B cell (primary cell): Measurements from ENCODE around the gene ASPG. TPM values are rescaled to one million over a fixed set of nuclear protein-coding genes. Genes with fewer than 3 reads are reported as not detected.

Experiments
- ATAC-seq: fragments of 200-7000 bp; cut with Tn5 transposase; one replicate; pipeline ENCODE4 v1.10.0; 2021; ENCODE audit warnings: low read depth, mild to moderate bottlenecking, moderate number of reproducible peaks, moderate library complexity
- CTCF ChIA-PET: fragments of 350-600 bp; sonication (Branson Sonifier 250); formaldehyde crosslinking; loops from one replicate; lab custom pipeline; 2021; ENCODE audit warnings: antibody characterized with exemption, inconsistent platforms; lab: Charles Lee
- POLR2A ChIA-PET: fragments of 350-600 bp; sonication (Branson Sonifier 250); formaldehyde crosslinking; loops from one replicate; lab custom pipeline; 2021; ENCODE audit warnings: antibody characterized with exemption; lab: Charles Lee
- DNase-seq: peaks from one replicate; pipeline ENCODE4 v3.0.0; 2013
- H2AFZ ChIP-seq: 2 replicates; pipeline ENCODE4 v1.6.1; 2012; ENCODE audit warnings: mild to moderate bottlenecking, low read depth, low read length; ENCODE audit not compliant: insufficient read depth, poor library complexity, severe bottlenecking
- H3K27ac ChIP-seq, 2 donors: 1 replicate in 1 of 2; 2 replicates in 1 of 2; pipeline ENCODE4 v1.5.1; 2012 to 2013; ENCODE audit warnings: low read length in 2 of 2, mild to moderate bottlenecking in 2 of 2, moderate library complexity in 1 of 2
- H3K27me3 ChIP-seq, 4 experiments: fragments of 200-600 bp in 1 of 4; sonication (generic) in 1 of 4; replicated peaks in 1 of 4; 1 replicate in 2 of 4; 2 replicates in 2 of 4; pipeline versions ENCODE4 v1.6.1 to v1.7.0; 2013 to 2016; ENCODE audit warnings: low read length in 3 of 4, mild to moderate bottlenecking in 2 of 4, mixed read lengths in 1 of 4, moderate library complexity in 1 of 4; ENCODE audit not compliant: insufficient read depth in 4 of 4, control insufficient read depth in 3 of 4; ENCODE audit errors: control extremely low read depth in 1 of 4
- H3K36me3 ChIP-seq, 2 experiments: replicated peaks in 1 of 2; 1 replicate in 1 of 2; 2 replicates in 1 of 2; pipeline versions ENCODE4 v1.6.1 to v1.7.1; 2013; ENCODE audit warnings: low read length in 1 of 2; ENCODE audit not compliant: insufficient read depth in 2 of 2, control insufficient read depth in 1 of 2; ENCODE audit errors: control extremely low read depth in 1 of 2, extremely low read depth in 1 of 2
- H3K4me1 ChIP-seq, 2 donors: fragments of 200-600 bp in 1 of 2; sonication (generic) in 1 of 2; 1 replicate in 1 of 2; 2 replicates in 1 of 2; pipeline versions ENCODE4 v1.5.1 to v1.6.1; 2013 to 2017; ENCODE audit warnings: low read length in 2 of 2; ENCODE audit not compliant: control insufficient read depth in 2 of 2, insufficient read depth in 2 of 2
- H3K4me2 ChIP-seq: replicated peaks from 2 replicates; pipeline ENCODE3; 2012; ENCODE audit warnings: mild to moderate bottlenecking, low read depth, low read length; ENCODE audit not compliant: poor library complexity, severe bottlenecking
- H3K4me3 ChIP-seq, 5 experiments: fragments of 200-600 bp in 1 of 5; sonication (generic) in 1 of 5; 1 replicate in 3 of 5; 2 replicates in 2 of 5; pipeline versions ENCODE4 v1.5.1 to v1.7.0; 2011 to 2016; ENCODE audit warnings: low read length in 4 of 5, mild to moderate bottlenecking in 4 of 5, low read depth in 2 of 5, control low read depth in 1 of 5, moderate library complexity in 1 of 5; ENCODE audit not compliant: insufficient read depth in 1 of 5; ENCODE audit errors: control extremely low read depth in 1 of 5, extremely low read depth in 1 of 5
- H3K79me2 ChIP-seq: fragments of 200-600 bp; sonication (generic); one replicate; pipeline ENCODE4 v1.6.0; 2016; ENCODE audit warnings: low read length; ENCODE audit not compliant: control insufficient read depth, insufficient read depth
- H3K9ac ChIP-seq: fragments of 200-600 bp; sonication (generic); 2 replicates; pipeline ENCODE4 v1.6.1; 2017; ENCODE audit warnings: mild to moderate bottlenecking, low read length, moderate library complexity
- H3K9me3 ChIP-seq, 3 donors: one replicate each; pipeline versions ENCODE4 v1.6.1 to v1.7.1; 2013; ENCODE audit warnings: low read length in 2 of 3; ENCODE audit not compliant: control insufficient read depth in 2 of 3, insufficient read depth in 1 of 3; ENCODE audit errors: control extremely low read depth in 1 of 3
- H4K20me1 ChIP-seq: 2 replicates; pipeline ENCODE4 v1.6.0; 2012; ENCODE audit warnings: mild to moderate bottlenecking, low read length; ENCODE audit not compliant: insufficient read depth, control insufficient read depth, poor library complexity, severe bottlenecking
- H3K27ac Mint-ChIP-seq: one replicate; pipeline ENCODE4 v1.8.0; 2021; ENCODE audit warnings: mixed read lengths
- H3K27me3 Mint-ChIP-seq: one replicate; pipeline ENCODE4 v1.8.0; 2021; ENCODE audit warnings: mixed read lengths
- H3K4me1 Mint-ChIP-seq: one replicate; pipeline ENCODE4 v1.8.0; 2021; ENCODE audit warnings: mixed read lengths
- H3K4me3 Mint-ChIP-seq: one replicate; pipeline ENCODE4 v1.8.0; 2021; ENCODE audit warnings: mixed read lengths
- H3K9me3 Mint-ChIP-seq: one replicate; pipeline ENCODE4 v1.8.0; 2022; ENCODE audit warnings: mixed read lengths; ENCODE audit not compliant: insufficient read depth
- CTCF ChIP-seq: fragments of 200-600 bp; IDR thresholded peaks from one replicate; pipeline ENCODE4 v1.8.0; 2022; ENCODE audit warnings: antibody characterized with exemption, mild to moderate bottlenecking
- EZH2 ChIP-seq: IDR thresholded peaks from 2 replicates; pipeline ENCODE4 v1.6.1; 2012; ENCODE audit warnings: borderline replicate concordance, low read depth, mild to moderate bottlenecking, moderate library complexity, low read length; ENCODE audit not compliant: insufficient read depth, poor library complexity, severe bottlenecking
- WGBS: methylation state at CpG from one replicate; pipeline ENCODE4 v1.1.5; 2013; ENCODE audit warnings: missing lambda C conversion rate; ENCODE audit not compliant: insufficient coverage; 5-methylcytosine and 5-hydroxymethylcytosine counted together
- intact Hi-C: fragments of 100-400 bp; cut with micrococcal nuclease; formaldehyde crosslinking; loops from one replicate; pipeline ENCODE4 v1.10.0; 2022
- polyA plus RNA-seq: library from polyadenylated mRNA; depleted of rRNA; stranded (reverse); fragments of >200 nt; gene quantifications from 2 replicates; pipeline ENCODE4 v1.2.3, GENCODE V29; 2012
- total RNA-seq, 2 donors: library from RNA; stranded (reverse); fragments of 120-200 nt in 1 of 2; gene quantifications; 1 replicate in 1 of 2; 2 replicates in 1 of 2; pipeline versions ENCODE4 v1.2.3 to v1.2.4, GENCODE V29; 2013 to 2022

Gene ASPG
- total and polyA plus RNA-seq, 2 donors (not counting 1 experiment from before 2014, with no cell fraction given), result not detected

GRCh38 chr14:104113631-104114420 lies 28.3 kb downstream of the ASPG start:
- Histone ChIP-seq H2AFZ (no peak overlapping the region), H3K36me3 (no peaks in the 10 kb centered on the region), H3K4me3 (no peak overlapping the region), H3K27ac (no peak overlapping the region), H3K9me3 (peaks cover 0 to 10% (median 0%) of the 10 kb centered on the region in 3 donors), H3K4me1 (peaks cover 5% of the 10 kb centered on the region in 2 donors), H4K20me1 (no peaks in the 10 kb centered on the region), H3K9ac (no peak overlapping the region), H3K79me2 (no peaks in the 10 kb centered on the region), H3K27me3 (peaks cover 0 to 20% (median 5%) of the 10 kb centered on the region in 4 experiments), H3K4me2 (no peak overlapping the region)
- Mint-ChIP-seq H3K27me3 (peaks cover 24% of the 10 kb centered on the region), H3K27ac (no peak overlapping the region), H3K9me3 (no peaks in the 10 kb centered on the region), H3K4me1 (peaks cover 8% of the 10 kb centered on the region), H3K4me3 (no peak overlapping the region)
- ChIA-PET POLR2A (no interaction called here), CTCF (no interaction called here)
- intact Hi-C loops, result no loop called here
- ATAC-seq, result no peak
- WGBS, result 88% methylated on average over 21 of the region's 23 CpGs
- TF ChIP-seq EZH2 (no peak), CTCF (no peak)
- no peak for DNase-seq
